HL-60 (cell line): ENCODE measurements around the gene AKAP7.
"Not testable (repeated sequence)": the region's sequence is repeated elsewhere in the genome, so short reads cannot be mapped to it uniquely, and the experiment has no call there.

ENCODE experiments used
- DNase-seq, 2 experiments: peaks; one replicate each; pipeline ENCODE4 v3.0.0-alpha.2; 2010 to 2020; ENCODE audit warnings: low read depth in 1 of 2, low spot score in 1 of 2
- H3K27ac ChIP-seq: fragments of 250-450 bp; sonication (Bioruptor Pico); replicated peaks from 2 replicates; pipeline ENCODE4 v1.5.1; 2020; ENCODE audit warnings: mild to moderate bottlenecking, moderate library complexity
- H3K27me3 ChIP-seq: fragments of 250-450 bp; sonication (Bioruptor Pico); 2 replicates; pipeline ENCODE4 v1.5.1; 2021; ENCODE audit warnings: mild to moderate bottlenecking, moderate library complexity; ENCODE audit not compliant: insufficient read depth, poor library complexity, severe bottlenecking
- H3K4me3 ChIP-seq: replicated peaks from 2 replicates; pipeline ENCODE4 v1.5.1; 2011; ENCODE audit warnings: mild to moderate bottlenecking, control low read depth, low read length; ENCODE audit not compliant: insufficient read depth
- CTCF ChIP-seq: IDR thresholded peaks from one replicate; pipeline ENCODE4 v1.5.1; 2011; ENCODE audit warnings: low read length, control low read depth, inconsistent platforms; ENCODE audit not compliant: insufficient read depth
- GABPA ChIP-seq: IDR thresholded peaks from 2 replicates; pipeline ENCODE4 v1.6.1; 2012; ENCODE audit warnings: low read depth
- POLR2AphosphoS5 ChIP-seq: IDR thresholded peaks from 2 replicates; pipeline ENCODE4 v1.6.1; 2012; ENCODE audit warnings: low read depth
- REST ChIP-seq: IDR thresholded peaks from 2 replicates; pipeline ENCODE4 v1.6.1; 2012; ENCODE audit warnings: low read depth; ENCODE audit not compliant: insufficient replicate concordance
- SPI1 ChIP-seq: IDR thresholded peaks from 2 replicates; pipeline ENCODE4 v1.6.1; 2012; ENCODE audit warnings: low read depth, mild to moderate bottlenecking, borderline replicate concordance

Gene AKAP7

GRCh38 chr6:131292145-131292938 is 157.1 kb downstream of the AKAP7 start:
- Histone ChIP-seq H3K4me3 (no peak overlapping the region), H3K27me3 (no peaks in the 10 kb centered on the region), H3K27ac (no peak overlapping the region)
- no peak for DNase-seq
- TF ChIP-seq GABPA: no peak
- no peak for TF ChIP-seq SPI1
- no peak for TF ChIP-seq REST
- no peak for TF ChIP-seq POLR2AphosphoS5

- Histone ChIP-seq H3K27ac (no peak overlapping the region), H3K27me3 (no peaks in the 10 kb centered on the region), H3K4me3 (no peak overlapping the region)
- TF ChIP-seq GABPA (no peak), CTCF (no peak), REST (no peak), SPI1 (no peak), POLR2AphosphoS5 (no peak)
- DNase-seq: no peak
These were observed 158.2 kb downstream of the AKAP7 start for GRCh38 chr6:131293472-131293911.

GRCh38 chr6:131295081-131295480 is 159.8 kb downstream of the AKAP7 start:
- DNase-seq: no peak
- TF ChIP-seq POLR2AphosphoS5 (no peak), REST (no peak), GABPA (no peak), CTCF (no peak), SPI1 (no peak)
- Histone ChIP-seq H3K27me3 (no peaks in the 10 kb centered on the region), H3K4me3 (no peak overlapping the region), H3K27ac (no peak overlapping the region)

- H3K27me3 ChIP-seq, H3K27ac ChIP-seq, H3K4me3 ChIP-seq, DNase-seq: not testable (repeated sequence)
These were observed 165.6 kb downstream of the AKAP7 start for GRCh38 chr6:131300826-131301225.
